Measurements from ENCODE around the gene SAT1. TPM values are rescaled to one million over a fixed set of nuclear protein-coding genes. Genes with fewer than 3 reads are reported as not detected.
"Not testable (repeated sequence)": the region's sequence is repeated elsewhere in the genome, so short reads cannot be mapped to it uniquely, and the experiment has no call there.

Gene SAT1
- total and polyA plus RNA-seq, 8 donors: 51.1 to 376 (median 150) TPM

DNA sequence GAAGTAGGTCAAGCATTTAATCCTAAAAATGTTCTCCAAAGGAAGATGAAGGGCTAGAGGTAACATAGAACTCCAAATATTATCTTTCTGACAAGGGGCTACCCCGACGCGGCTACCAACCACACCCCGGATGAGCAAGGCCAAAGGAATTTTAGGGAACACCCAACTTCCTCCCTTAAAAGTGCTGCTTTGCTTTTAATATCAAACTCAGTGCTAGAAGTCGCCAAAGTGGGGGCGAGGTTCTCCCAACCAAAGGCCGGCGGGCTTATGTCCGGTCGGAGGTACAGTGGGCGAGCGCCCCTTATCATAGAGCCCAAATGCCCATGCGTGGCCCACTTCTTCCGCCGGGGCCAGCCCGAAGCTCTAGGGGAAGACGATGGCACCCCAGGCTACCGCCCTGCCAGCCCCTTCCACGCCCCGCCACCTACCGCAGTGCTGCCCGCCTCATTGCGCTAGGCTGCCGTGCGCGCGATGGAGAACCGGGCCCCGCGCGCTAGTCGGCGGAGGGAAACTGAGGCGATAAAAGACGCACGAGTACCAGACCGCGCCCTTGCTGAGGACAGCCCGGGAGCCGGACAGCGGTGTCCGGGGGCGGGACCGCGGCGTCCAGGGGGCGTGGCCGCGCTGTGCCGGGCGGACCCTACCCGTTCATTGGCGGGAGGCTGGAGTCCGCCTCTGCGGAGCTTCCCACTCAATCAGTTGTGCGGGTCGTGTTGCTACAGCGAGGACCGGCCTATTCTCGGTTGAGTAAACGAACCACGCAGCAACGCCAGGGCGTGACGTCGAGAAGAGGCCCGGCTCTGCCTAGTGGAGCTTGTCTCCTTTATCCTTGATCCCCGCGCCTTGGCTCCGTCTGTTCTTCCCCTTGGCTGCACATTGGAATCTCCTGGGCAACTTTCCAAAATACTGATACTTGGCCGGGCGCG, 40.0 kb upstream of the SAT1 start, which contains the start of gene ACOT9:
TSS of gene ACOT9 (minus strand) at position 580 of the 926 bp plus-strand sequence. CDS start at position 448, 132 bp downstream.
- intact Hi-C loops (cut with DNase I): no loop called here
- DNase-seq: peak; percentile 85 to 92 (median 87)
- no peaks in the 10 kb centered on the region for H3K27me3 ChIP-seq
- WGBS, 2 donors: 0 to 29% methylated on average over 72 to 73 of the region's 73 CpGs
- FAIRE-seq: no peak
- no peaks in the 10 kb centered on the region for H3K9me3 ChIP-seq
- peak within 1 kb of the TSS; percentile 44 to 70 (median 50) for H3K4me3 ChIP-seq
- TF ChIP-seq, protein P1, sequence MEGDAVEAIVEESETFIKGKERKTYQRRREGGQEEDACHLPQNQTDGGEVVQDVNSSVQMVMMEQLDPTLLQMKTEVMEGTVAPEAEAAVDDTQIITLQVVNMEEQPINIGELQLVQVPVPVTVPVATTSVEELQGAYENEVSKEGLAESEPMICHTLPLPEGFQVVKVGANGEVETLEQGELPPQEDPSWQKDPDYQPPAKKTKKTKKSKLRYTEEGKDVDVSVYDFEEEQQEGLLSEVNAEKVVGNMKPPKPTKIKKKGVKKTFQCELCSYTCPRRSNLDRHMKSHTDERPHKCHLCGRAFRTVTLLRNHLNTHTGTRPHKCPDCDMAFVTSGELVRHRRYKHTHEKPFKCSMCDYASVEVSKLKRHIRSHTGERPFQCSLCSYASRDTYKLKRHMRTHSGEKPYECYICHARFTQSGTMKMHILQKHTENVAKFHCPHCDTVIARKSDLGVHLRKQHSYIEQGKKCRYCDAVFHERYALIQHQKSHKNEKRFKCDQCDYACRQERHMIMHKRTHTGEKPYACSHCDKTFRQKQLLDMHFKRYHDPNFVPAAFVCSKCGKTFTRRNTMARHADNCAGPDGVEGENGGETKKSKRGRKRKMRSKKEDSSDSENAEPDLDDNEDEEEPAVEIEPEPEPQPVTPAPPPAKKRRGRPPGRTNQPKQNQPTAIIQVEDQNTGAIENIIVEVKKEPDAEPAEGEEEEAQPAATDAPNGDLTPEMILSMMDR (IDR thresholded peaks at IDR 0.05): no peak
- H3K36me3 ChIP-seq: no peaks in the 10 kb centered on the region
- H3K27ac ChIP-seq: peak within 1 kb of the TSS; percentile 68 to 82 (median 77)
- ATAC-seq: peak; percentile 97 to 99 (median 98)
- no peaks in the 10 kb centered on the region for H3K4me1 ChIP-seq

DNA sequence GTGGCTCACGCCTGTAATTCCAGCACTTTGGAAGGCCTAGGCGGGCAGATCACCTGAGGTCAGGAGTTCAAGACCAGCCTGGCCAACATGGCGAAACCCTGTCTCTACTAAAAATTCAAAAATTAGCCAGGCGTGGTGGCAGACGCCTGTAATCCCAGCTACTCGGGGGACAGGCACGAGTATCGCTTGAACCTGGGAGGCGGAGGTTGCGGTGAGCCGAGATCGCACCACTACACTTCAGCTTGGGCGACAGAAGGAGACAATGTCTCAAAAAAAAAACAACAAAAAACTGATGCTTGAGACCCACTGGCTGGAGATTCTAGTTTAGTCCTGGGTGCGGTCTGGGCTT, 39.4 kb upstream of the SAT1 start:
- H3K36me3 ChIP-seq; DNase-seq; ATAC-seq; H3K27me3 ChIP-seq; H3K4me1 ChIP-seq; FAIRE-seq; intact Hi-C loops (cut with DNase I); H3K9me3 ChIP-seq: not testable (repeated sequence)
- peak overlapping the region in 3 of 4 donors; percentile 68 to 82 (median 80) for H3K27ac ChIP-seq
- H3K4me3 ChIP-seq: peak overlapping the region; percentile 44 to 70 (median 50)
- WGBS, 2 donors: 54 to 60% methylated on average over 14 of the region's 14 CpGs

DNA sequence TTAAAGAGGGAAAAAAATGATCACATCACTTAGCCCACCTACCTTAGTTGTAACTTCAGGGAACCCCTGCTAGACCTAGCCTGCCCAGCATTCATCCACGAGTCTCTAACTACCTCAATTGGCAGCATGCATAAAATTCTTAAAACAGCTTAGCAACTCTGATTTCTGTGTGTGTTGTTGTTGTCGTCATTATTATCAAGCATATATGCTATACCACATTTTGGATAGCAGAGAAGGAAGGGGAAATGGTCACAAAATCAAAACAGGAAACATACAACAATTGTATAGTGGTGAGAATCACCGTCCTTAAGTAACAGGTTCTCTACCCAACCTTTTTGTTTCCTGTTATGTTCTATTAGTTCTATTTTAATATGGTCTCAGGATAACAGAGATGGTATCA, 37.2 kb upstream of the SAT1 start:
- DNase-seq (no peak), ATAC-seq (no peak), FAIRE-seq (no peak)
- H3K4me1 ChIP-seq: no peaks in the 10 kb centered on the region
- H3K27ac ChIP-seq: no peak overlapping the region
- WGBS, 2 donors: 43 to 70% methylated on average over 3 of the region's 3 CpGs
- H3K36me3 ChIP-seq: no peaks in the 10 kb centered on the region
- H3K27me3 ChIP-seq: no peaks in the 10 kb centered on the region
- intact Hi-C loops (cut with DNase I): no loop called here
- no peak overlapping the region for H3K4me3 ChIP-seq
- TF ChIP-seq, protein P1 (IDR thresholded peaks at IDR 0.05): no peak
- no peaks in the 10 kb centered on the region for H3K9me3 ChIP-seq

DNA sequence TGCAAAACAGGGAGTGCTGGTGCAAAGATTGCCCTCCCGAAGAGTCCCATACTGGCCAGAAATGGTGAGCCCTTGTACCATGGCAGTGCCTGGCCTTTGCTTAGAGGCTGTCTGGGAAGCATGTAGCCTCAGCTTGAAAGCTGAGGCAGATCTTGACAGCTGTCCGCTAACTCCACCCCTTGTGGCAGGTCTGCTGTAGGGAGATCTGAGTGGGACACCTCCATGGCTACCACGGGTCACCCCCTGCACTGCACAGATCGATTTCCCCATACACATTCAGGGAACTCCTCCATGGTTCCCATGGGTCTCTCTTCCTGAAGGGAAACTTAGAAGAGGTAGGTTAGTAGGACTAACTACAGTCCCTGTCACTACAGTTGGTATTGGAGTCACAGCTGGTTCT, 33.8 kb upstream of the SAT1 start:
- H3K4me1 ChIP-seq: no peaks in the 10 kb centered on the region
- no peak overlapping the region for H3K4me3 ChIP-seq
- DNase-seq: no peak
- no peaks in the 10 kb centered on the region for H3K27me3 ChIP-seq
- no peak for ATAC-seq
- FAIRE-seq: no peak
- TF ChIP-seq, protein P1 (IDR thresholded peaks at IDR 0.05): no peak
- intact Hi-C loops (cut with DNase I): no loop called here
- H3K9me3 ChIP-seq: no peaks in the 10 kb centered on the region
- 70 to 72% methylated on average over 4 of the region's 4 CpGs for WGBS, 2 donors
- no peak overlapping the region for H3K27ac ChIP-seq
- H3K36me3 ChIP-seq: no peaks in the 10 kb centered on the region

DNA sequence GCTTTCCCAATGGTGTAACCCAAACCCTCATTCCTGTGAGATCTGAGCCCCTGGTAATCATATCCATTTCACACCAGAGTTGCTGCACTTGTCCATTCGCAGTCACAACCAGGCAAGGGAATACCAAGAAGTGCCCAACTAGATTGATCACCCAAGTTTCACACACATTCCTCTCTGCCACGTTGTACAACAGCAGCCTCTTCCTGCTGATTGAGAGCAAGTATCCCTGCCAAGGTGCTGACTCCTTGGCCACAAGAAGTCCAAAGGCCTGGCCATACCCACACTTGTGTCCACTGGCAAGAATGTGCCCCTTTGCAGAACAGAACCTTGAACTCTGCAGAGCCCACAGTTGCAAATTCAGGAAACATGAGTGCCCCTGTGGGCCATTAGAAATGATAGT, 33.4 kb upstream of the SAT1 start:
- ATAC-seq (no peak), DNase-seq (no peak), FAIRE-seq (no peak)
- no peak overlapping the region for H3K27ac ChIP-seq
- H3K27me3 ChIP-seq: no peaks in the 10 kb centered on the region
- H3K4me3 ChIP-seq: no peak overlapping the region
- intact Hi-C loops (cut with DNase I): no loop called here
- H3K4me1 ChIP-seq: no peaks in the 10 kb centered on the region
- 46 to 56% methylated on average over 2 of the region's 2 CpGs for WGBS, 2 donors
- no peaks in the 10 kb centered on the region for H3K9me3 ChIP-seq
- TF ChIP-seq, protein P1 (IDR thresholded peaks at IDR 0.05): no peak
- H3K36me3 ChIP-seq: no peaks in the 10 kb centered on the region

Measured in pancreas (tissue), 10 donors.